OCI-LY3 (cell line): ENCODE data around the gene NEB.
A peak's percentile ranks its signal among the peaks of the same experiment; 100 is the strongest.

Experiments used
- H2AFZ ChIP-seq: fragments of 200-600, 300-600 bp; shearing (Covaris generic); 2 replicates; pipeline ENCODE4 v1.6.0; 2014; ENCODE audit warnings: antibody characterized with exemption, low read depth, low read length
- H3K27ac ChIP-seq: fragments of 200-600, 300-600 bp; sonication (generic); 2 replicates; pipeline ENCODE4 v1.5.1; 2014; ENCODE audit warnings: mild to moderate bottlenecking, low read length, moderate library complexity, mixed read lengths
- H3K27me3 ChIP-seq: fragments of 200-600, 300-600 bp; sonication (generic); 2 replicates; pipeline ENCODE4 v1.6.1; 2014; ENCODE audit warnings: low read depth, low read length, mixed read lengths
- H3K36me3 ChIP-seq: fragments of 200-600, 300-600 bp; sonication (generic); replicated peaks from 2 replicates; pipeline ENCODE3; 2014; ENCODE audit warnings: low read depth, low read length, mixed read lengths
- H3K4me1 ChIP-seq: fragments of 300-600, 200-600 bp; sonication (generic); 2 replicates; pipeline ENCODE4 v1.6.1; 2014; ENCODE audit warnings: low read length, mixed read lengths
- H3K4me2 ChIP-seq: fragments of 200-600, 300-600 bp; sonication (generic); 2 replicates; pipeline ENCODE4 v1.6.1; 2014; ENCODE audit warnings: low read length, mixed read lengths
- H3K4me3 ChIP-seq: fragments of 300-600, 200-600 bp; sonication (generic); 2 replicates; pipeline ENCODE4 v1.5.1; 2014; ENCODE audit warnings: antibody characterized with exemption, mild to moderate bottlenecking, low read length, moderate library complexity
- H3K79me2 ChIP-seq: fragments of 300-600, 200-600 bp; shearing (Covaris generic); 2 replicates; pipeline ENCODE4 v1.6.1; 2014; ENCODE audit warnings: mild to moderate bottlenecking, low read length, mixed read lengths
- H3K9ac ChIP-seq: fragments of 300-600, 200-600 bp; shearing (Covaris generic); 2 replicates; pipeline ENCODE4 v1.6.0; 2014; ENCODE audit warnings: mild to moderate bottlenecking, low read length, moderate library complexity
- H3K9me3 ChIP-seq: fragments of 200-600, 300-600 bp; shearing (Covaris generic); 2 replicates; pipeline ENCODE4 v1.6.1; 2014; ENCODE audit warnings: low read length, mixed read lengths; ENCODE audit not compliant: insufficient read depth
- H4K20me1 ChIP-seq: fragments of 200-600, 300-600 bp; sonication (generic); 2 replicates; pipeline ENCODE4 v1.6.1; 2016; ENCODE audit warnings: low read length, mixed read lengths; ENCODE audit not compliant: insufficient read depth
- CTCF ChIP-seq: fragments of 200-600, 300-600 bp; sonication (generic); IDR thresholded peaks from 2 replicates; pipeline ENCODE4 v1.5.1; 2014; ENCODE audit warnings: antibody characterized with exemption, low read length, low read depth
- EZH2phosphoT487 ChIP-seq: fragments of 200-600 bp; shearing (Covaris generic); IDR thresholded peaks from 2 replicates; pipeline ENCODE4 v1.6.1; 2018; ENCODE audit warnings: antibody characterized with exemption, mixed run types, low read depth

Gene NEB

GRCh38 chr2:151526572-151527090 is 207.6 kb downstream of the NEB start:
- no peaks in the 10 kb centered on the region for H4K20me1 ChIP-seq
- H3K79me2 ChIP-seq: no peaks in the 10 kb centered on the region
- peaks cover 15% of the 10 kb centered on the region for H3K4me1 ChIP-seq
- no peak overlapping the region for H2AFZ ChIP-seq
- H3K9me3 ChIP-seq: no peaks in the 10 kb centered on the region
- H3K9ac ChIP-seq: no peak overlapping the region
- H3K4me2 ChIP-seq: no peak overlapping the region
- H3K36me3 ChIP-seq: no peaks in the 10 kb centered on the region
- no peak overlapping the region for H3K27ac ChIP-seq
- TF ChIP-seq CTCF (no peak), EZH2phosphoT487 (no peak)
- H3K27me3 ChIP-seq: no peaks in the 10 kb centered on the region
- no peak overlapping the region for H3K4me3 ChIP-seq

- Histone ChIP-seq H3K9ac (no peak overlapping the region), H3K4me2 (no peak overlapping the region)
- TF ChIP-seq CTCF (no peak), EZH2phosphoT487 (no peak)
These were observed 208.4 kb downstream of the NEB start for GRCh38 chr2:151525821-151526373.

GRCh38 chr2:151523850-151524249 is 210.4 kb downstream of the NEB start:
- Histone ChIP-seq H3K9ac (no peak overlapping the region), H3K79me2 (no peaks in the 10 kb centered on the region), H3K27ac (no peak overlapping the region), H3K4me1 (peaks cover 15% of the 10 kb centered on the region), H3K27me3 (no peaks in the 10 kb centered on the region), H4K20me1 (no peaks in the 10 kb centered on the region), H3K9me3 (no peaks in the 10 kb centered on the region), H3K36me3 (no peaks in the 10 kb centered on the region), H2AFZ (0 out of 2 replicates have a peak overlapping the region, but pooled peaks have one; percentile 42), H3K4me2 (0 out of 2 replicates have a peak overlapping the region, but pooled peaks have one; percentile 2), H3K4me3 (no peak overlapping the region)
- no peak for TF ChIP-seq EZH2phosphoT487
- no peak for TF ChIP-seq CTCF

More at GRCh38 chr2:151525821-151526373, 208.4 kb downstream of the NEB start:
- H3K27ac ChIP-seq: no peak overlapping the region
- H3K36me3 ChIP-seq: no peaks in the 10 kb centered on the region
- no peaks in the 10 kb centered on the region for H3K27me3 ChIP-seq
- H3K4me3 ChIP-seq: no peak overlapping the region
- H3K9me3 ChIP-seq: no peaks in the 10 kb centered on the region
- no peaks in the 10 kb centered on the region for H4K20me1 ChIP-seq
- H3K4me1 ChIP-seq: peaks cover 15% of the 10 kb centered on the region
- no peak overlapping the region for H2AFZ ChIP-seq
- H3K79me2 ChIP-seq: no peaks in the 10 kb centered on the region

GRCh38 chr2:151522556-151522955 is 211.7 kb downstream of the NEB start:
- no peak overlapping the region for H3K27ac ChIP-seq
- no peaks in the 10 kb centered on the region for H3K27me3 ChIP-seq
- TF ChIP-seq EZH2phosphoT487: no peak
- no peak for TF ChIP-seq CTCF
- H3K36me3 ChIP-seq: no peaks in the 10 kb centered on the region
- peaks cover 15% of the 10 kb centered on the region for H3K4me1 ChIP-seq
- H3K4me3 ChIP-seq: no peak overlapping the region
- H2AFZ ChIP-seq: no peak overlapping the region
- no peaks in the 10 kb centered on the region for H3K79me2 ChIP-seq
- no peaks in the 10 kb centered on the region for H3K9me3 ChIP-seq
- H3K4me2 ChIP-seq: no peak overlapping the region
- no peaks in the 10 kb centered on the region for H4K20me1 ChIP-seq
- H3K9ac ChIP-seq: no peak overlapping the region
